Measurements from ENCODE around the gene KIAA0753. TPM values are rescaled to one million over a fixed set of nuclear protein-coding genes. Genes with fewer than 3 reads are reported as not detected.

KIAA0753 gene
- polyA plus RNA-seq, 1 experiment = 11.5 TPM

DNA sequence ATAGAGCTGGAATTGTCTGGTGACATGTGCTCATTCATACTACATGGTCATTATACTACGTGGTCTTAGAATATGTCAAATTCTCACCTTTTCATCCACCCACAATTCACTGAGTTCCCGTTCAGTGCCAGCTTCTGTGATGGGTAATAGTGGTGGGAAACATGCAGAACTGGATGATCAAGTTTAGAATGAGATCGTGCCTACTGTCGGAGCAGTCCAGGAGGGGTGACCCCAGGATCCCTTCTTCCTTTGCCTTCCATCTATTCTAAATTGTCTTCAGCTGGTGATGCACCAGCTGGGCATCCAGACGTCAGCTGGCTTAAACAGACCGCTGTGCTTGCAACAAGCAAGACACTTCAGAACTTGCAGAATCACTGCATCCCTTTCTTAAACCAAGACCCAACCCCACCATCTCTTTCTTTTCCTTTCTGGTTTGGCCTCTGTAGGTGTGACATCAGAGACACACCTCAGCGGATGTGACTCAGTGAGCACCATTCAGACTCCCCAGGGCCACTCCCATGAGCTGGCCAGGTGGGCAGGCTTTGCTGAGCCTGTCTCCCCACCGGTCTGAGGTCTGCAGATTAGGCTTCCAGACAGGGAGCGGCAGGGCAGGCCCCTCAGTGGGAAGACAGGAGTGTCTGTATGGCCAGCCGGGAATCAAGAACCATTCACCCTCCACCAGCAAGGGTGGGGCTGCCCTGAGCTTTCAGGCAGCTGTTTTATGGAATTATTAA lies 29.1 kb upstream of the KIAA0753 start:
- no peak for TF ChIP-seq CTCF (IDR thresholded peaks at IDR 0.05; ENCODE audit: low read depth, low read length)
- no peak for DNase-seq (ENCODE audit: low read depth, low spot score)
- ChIA-PET POLR2A (interaction anchor here (0.6 kb wide), 1 partner anchor 1579 kb away, joined by 3 read pairs; no protein-coding TSS in a partner anchor), CTCF (interaction anchor here (0.6 to 1.4 kb wide), 3 partner anchors 154 to 335 kb away, joined by 3 to 6 read pairs (median 3); no protein-coding TSS in a partner anchor)
- no peak overlapping the region for H3K27ac ChIP-seq (ENCODE audit: low read depth, low read length)
- no peak overlapping the region for H3K4me3 ChIP-seq (ENCODE audit: low read depth, low read length)
- H3K9me3 ChIP-seq (ENCODE audit: control insufficient read depth, insufficient read depth, low read length) = no peaks in the 10 kb centered on the region
- H3K27me3 ChIP-seq (ENCODE audit: control insufficient read depth, insufficient read depth, low read length) = peaks cover 24% of the 10 kb centered on the region

DNA sequence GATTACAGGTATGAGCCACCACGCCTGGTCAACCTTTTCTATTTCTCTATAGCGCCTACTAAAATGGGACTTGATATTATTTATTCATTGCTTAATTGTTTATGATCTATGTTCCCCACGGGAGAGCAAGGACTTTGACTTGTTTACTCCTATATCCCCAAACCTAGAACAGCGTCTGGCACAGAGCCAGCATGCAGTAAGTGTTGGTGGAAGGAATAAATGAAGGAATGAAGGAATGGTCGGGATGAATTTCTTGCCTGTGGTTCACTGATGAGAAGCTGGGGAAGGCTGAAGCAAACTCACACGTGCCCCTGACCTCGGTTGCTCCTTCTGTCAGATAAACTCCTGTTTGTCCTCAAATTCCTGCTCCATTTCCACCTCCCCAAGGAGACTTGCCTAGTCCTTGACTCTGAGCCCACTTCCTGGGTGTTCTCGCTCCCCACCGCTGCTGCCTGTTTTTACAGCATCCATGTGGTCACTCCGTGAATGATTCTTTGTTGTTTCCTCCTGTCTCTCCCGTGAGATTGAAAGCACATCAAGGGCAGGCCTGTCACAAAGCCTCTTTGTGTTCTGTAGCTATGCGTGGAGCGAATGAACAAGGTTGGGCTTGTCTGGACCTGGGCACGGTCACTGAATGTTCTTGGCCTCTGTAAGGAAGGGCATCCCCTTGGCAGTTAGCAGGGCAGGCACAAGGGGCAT lies 28.4 kb upstream of the KIAA0753 start:
- Histone ChIP-seq H3K4me3 (ENCODE audit: low read depth, low read length) (no peak overlapping the region), H3K27me3 (ENCODE audit: control insufficient read depth, insufficient read depth, low read length) (peaks cover 24% of the 10 kb centered on the region), H3K27ac (ENCODE audit: low read depth, low read length) (no peak overlapping the region), H3K9me3 (ENCODE audit: control insufficient read depth, insufficient read depth, low read length) (no peaks in the 10 kb centered on the region)
- ChIA-PET POLR2A (interaction anchor here (0.6 to 1.1 kb wide), 2 partner anchors 351 to 1579 kb away, joined by 3 read pairs; no protein-coding TSS in a partner anchor), CTCF (interaction anchor here (0.6 to 5.3 kb wide), 4 partner anchors 153 to 242 kb away, joined by 3 to 65 read pairs (median 20); no protein-coding TSS in a partner anchor)
- no peak for TF ChIP-seq CTCF (IDR thresholded peaks at IDR 0.05; ENCODE audit: low read depth, low read length)
- DNase-seq (ENCODE audit: low read depth, low spot score) = no peak

DNA sequence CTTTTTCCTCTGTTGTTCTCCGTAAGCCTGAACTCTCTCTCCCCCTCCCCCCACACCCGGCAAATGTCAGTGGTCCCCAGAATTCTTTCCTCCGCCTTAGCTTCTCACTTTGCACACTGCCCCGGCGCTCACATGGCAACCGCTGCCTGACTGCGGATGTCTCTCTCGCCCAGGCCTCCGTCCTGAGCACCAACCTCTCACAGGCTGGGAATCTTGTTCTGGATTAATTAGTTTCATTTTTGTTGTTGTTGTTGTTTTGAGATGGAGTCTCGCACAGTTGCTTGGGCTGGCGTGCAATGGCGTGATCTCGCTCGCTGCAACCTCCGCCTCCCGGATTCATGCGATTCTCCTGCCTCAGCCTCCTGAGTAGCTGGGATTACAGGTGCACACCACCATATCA lies 27.7 kb upstream of the KIAA0753 start:
- Histone ChIP-seq H3K9me3 (ENCODE audit: control insufficient read depth, insufficient read depth, low read length) (no peaks in the 10 kb centered on the region), H3K27me3 (ENCODE audit: control insufficient read depth, insufficient read depth, low read length) (peaks cover 24% of the 10 kb centered on the region), H3K27ac (ENCODE audit: low read depth, low read length) (no peak overlapping the region), H3K4me3 (ENCODE audit: low read depth, low read length) (no peak overlapping the region)
- TF ChIP-seq CTCF (IDR thresholded peaks at IDR 0.05; ENCODE audit: low read depth, low read length) = no peak
- no peak for DNase-seq (ENCODE audit: low read depth, low spot score)
- POLR2A ChIA-PET = interaction anchor here (1.1 kb wide), 1 partner anchor 352 kb away, joined by 3 read pairs; no protein-coding TSS in a partner anchor
- CTCF ChIA-PET = interaction anchor here (1.1 to 5.3 kb wide), 3 partner anchors 175 to 242 kb away, joined by 4 to 65 read pairs (median 35); no protein-coding TSS in a partner anchor

DNA sequence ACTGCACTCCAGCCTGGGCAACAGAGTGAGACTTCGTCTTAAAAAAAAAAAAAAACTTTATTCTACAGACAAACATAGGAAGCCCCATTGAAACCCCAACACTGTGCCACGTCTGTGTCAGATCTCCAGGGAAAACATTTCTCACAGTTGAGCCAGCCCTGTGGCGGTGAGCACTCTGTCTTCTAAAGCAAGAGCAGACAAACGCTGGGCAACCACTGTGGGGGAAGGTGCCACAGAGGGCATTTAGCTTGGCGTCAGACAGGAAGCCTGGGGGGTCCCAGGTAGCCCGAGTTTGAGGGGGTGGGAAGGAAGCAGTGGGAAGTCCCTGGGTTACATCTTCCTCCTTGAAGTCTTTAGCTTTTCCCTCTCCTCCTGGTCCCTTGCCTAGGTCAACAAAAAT lies 27.0 kb upstream of the KIAA0753 start:
- Histone ChIP-seq H3K9me3 (ENCODE audit: control insufficient read depth, insufficient read depth, low read length) (no peaks in the 10 kb centered on the region), H3K27me3 (ENCODE audit: control insufficient read depth, insufficient read depth, low read length) (peaks cover 24% of the 10 kb centered on the region), H3K4me3 (ENCODE audit: low read depth, low read length) (no peak overlapping the region), H3K27ac (ENCODE audit: low read depth, low read length) (no peak overlapping the region)
- ChIA-PET POLR2A (interaction anchor here (0.7 kb wide), 1 partner anchor 85 kb away, joined by 4 read pairs; no protein-coding TSS in a partner anchor), CTCF (interaction anchor here (1.1 to 5.3 kb wide), 5 partner anchors 176 to 337 kb away, joined by 4 to 65 read pairs (median 15); no protein-coding TSS in a partner anchor)
- no peak for DNase-seq (ENCODE audit: low read depth, low spot score)
- no peak for TF ChIP-seq CTCF (IDR thresholded peaks at IDR 0.05; ENCODE audit: low read depth, low read length)

Data from AG04450 (cell line).